IMR-90 (cell line): ENCODE data around the gene RDH11.

Experiments used
- CTCF ChIP-seq: conservative IDR thresholded peaks from 2 replicates; pipeline ENCODE4 v1.5.1; 2012; ENCODE audit warnings: mild to moderate bottlenecking, low read depth, low read length, improper control_type of control experiment
- ELK1 ChIP-seq: fragments of 150-350 bp; IDR thresholded peaks from 2 replicates; pipeline ENCODE4 v1.6.1; 2016; ENCODE audit warnings: low read depth, mild to moderate bottlenecking, low read length, moderate library complexity, borderline replicate concordance
- POLR2A ChIP-seq: IDR thresholded peaks from 2 replicates; pipeline ENCODE4 v1.6.1; 2012; ENCODE audit warnings: mild to moderate bottlenecking, low read depth, low read length

GRCh38 chr14:67641902-67642749 lies 53.4 kb downstream of the RDH11 start:
- no peak for TF ChIP-seq POLR2A
- TF ChIP-seq CTCF, result no peak
- no peak for TF ChIP-seq ELK1
